Keratinocyte (primary cell): ENCODE results near the gene ECHDC3. TPM values are rescaled to one million over a fixed set of nuclear protein-coding genes. Genes with fewer than 3 reads are reported as not detected.

ENCODE experiments used
- DNase-seq: peaks from one replicate; pipeline ENCODE4 v3.0.0-alpha.2; 2011; ENCODE audit warnings: low read depth, missing footprints, low spot score
- FAIRE-seq: peaks from 2 replicates; lab custom pipeline; 2011; peaks lifted over from hg19 to GRCh38; lab: Jason Lieb, UNC
- H2AFZ ChIP-seq: 2 replicates; pipeline ENCODE4 v1.6.0; 2012; ENCODE audit warnings: low read length, control low read depth, inconsistent platforms; ENCODE audit not compliant: control insufficient read depth
- H3K27ac ChIP-seq: 2 replicates; pipeline ENCODE4 v1.5.1; 2011; ENCODE audit warnings: low read length; ENCODE audit not compliant: control insufficient read depth, insufficient read depth
- H3K27me3 ChIP-seq: 3 replicates; pipeline ENCODE4 v1.6.0; 2011; ENCODE audit warnings: low read length; ENCODE audit not compliant: control insufficient read depth, insufficient read depth; ENCODE audit errors: extremely low read depth
- H3K36me3 ChIP-seq, 2 experiments: 2 replicates in 1 of 2; 3 replicates in 1 of 2; pipeline ENCODE4 v1.5.1; 2011; ENCODE audit warnings: low read length in 2 of 2, mild to moderate bottlenecking in 1 of 2; ENCODE audit not compliant: control insufficient read depth in 2 of 2, insufficient read depth in 2 of 2; ENCODE audit errors: extremely low read depth in 1 of 2
- H3K4me1 ChIP-seq: 3 replicates; pipeline ENCODE4 v1.5.1; 2011; ENCODE audit warnings: low read length; ENCODE audit not compliant: control insufficient read depth, insufficient read depth; ENCODE audit errors: extremely low read depth
- H3K4me2 ChIP-seq: 3 replicates; pipeline ENCODE4 v1.6.0; 2011; ENCODE audit warnings: low read depth, low read length; ENCODE audit not compliant: control insufficient read depth, insufficient read depth; ENCODE audit errors: extremely low read depth
- H3K4me3 ChIP-seq, 3 experiments: fragments of 200-600 bp in 1 of 3; sonication (generic) in 1 of 3; 2 replicates in 2 of 3; 3 replicates in 1 of 3; pipeline ENCODE4 v1.5.1; 2011 to 2016; ENCODE audit warnings: low read length in 3 of 3, mild to moderate bottlenecking in 3 of 3, control low read depth in 2 of 3, inconsistent platforms in 1 of 3, low read depth in 1 of 3, mixed read lengths in 1 of 3, mixed run types in 1 of 3, moderate library complexity in 1 of 3; ENCODE audit not compliant: control insufficient read depth in 2 of 3, insufficient read depth in 2 of 3; ENCODE audit errors: extremely low read depth in 1 of 3
- H3K79me2 ChIP-seq: 2 replicates; pipeline ENCODE4 v1.6.0; 2012; ENCODE audit warnings: low read length; ENCODE audit not compliant: control insufficient read depth, insufficient read depth
- H3K9ac ChIP-seq: 3 replicates; pipeline ENCODE4 v1.6.0; 2011; ENCODE audit warnings: low read length; ENCODE audit not compliant: control insufficient read depth, insufficient read depth; ENCODE audit errors: extremely low read depth
- H3K9me1 ChIP-seq: 3 replicates; pipeline ENCODE4 v1.6.0; 2011; ENCODE audit warnings: low read length; ENCODE audit not compliant: control insufficient read depth, insufficient read depth; ENCODE audit errors: extremely low read depth
- H3K9me3 ChIP-seq: 2 replicates; pipeline ENCODE4 v1.5.1; 2012; ENCODE audit warnings: low read depth, low read length; ENCODE audit not compliant: control insufficient read depth
- H4K20me1 ChIP-seq: 3 replicates; pipeline ENCODE4 v1.6.0; 2011; ENCODE audit warnings: low read length; ENCODE audit not compliant: control insufficient read depth, insufficient read depth; ENCODE audit errors: extremely low read depth
- CTCF ChIP-seq, 3 experiments: IDR thresholded peaks in 1 of 3; conservative IDR thresholded peaks in 1 of 3; optimal IDR thresholded peaks in 1 of 3; 2 replicates in 2 of 3; 3 replicates in 1 of 3; pipeline versions ENCODE3 to v1.5.1; 2011; ENCODE audit warnings: low read length in 3 of 3, mild to moderate bottlenecking in 3 of 3, moderate library complexity in 2 of 3, control low read depth in 1 of 3, inconsistent platforms in 1 of 3; ENCODE audit not compliant: insufficient read depth in 2 of 3; ENCODE audit errors: extremely low read depth in 1 of 3
- EZH2 ChIP-seq: IDR thresholded peaks from one replicate; pipeline ENCODE4 v1.6.1; 2012; ENCODE audit warnings: inconsistent platforms, mild to moderate bottlenecking, low read length, moderate library complexity
- dilution Hi-C: fragments of 300-500 bp; cut with MboI; formaldehyde crosslinking; loops from one replicate; pipeline ENCODE4 v1.7.0; 2020; ENCODE audit warnings: low sequenced_read_pairs; ENCODE audit not compliant: extremely low pct_ligation_motif_present
- polyA plus RNA-seq, 5 experiments: library from polyadenylated mRNA; depleted of rRNA in 3 of 5; stranded (reverse) in 3 of 5; stranded (forward) in 1 of 5; unstranded in 1 of 5; fragments of >200 nt; gene quantifications; 1 replicate in 1 of 5; 2 replicates in 3 of 5; 3 replicates in 1 of 5; pipeline versions ENCODE4 v1.2.1 to v1.2.3, GENCODE V29; 2011 to 2012; ENCODE audit warnings: missing spikeins in 2 of 5, low read depth in 1 of 5, low replicate concordance in 1 of 5

The ECHDC3 gene
- polyA plus RNA-seq, 1 donor (not counting 4 experiments of a cell fraction or from before 2014, with no cell fraction given), result 3.5 TPM

DNA sequence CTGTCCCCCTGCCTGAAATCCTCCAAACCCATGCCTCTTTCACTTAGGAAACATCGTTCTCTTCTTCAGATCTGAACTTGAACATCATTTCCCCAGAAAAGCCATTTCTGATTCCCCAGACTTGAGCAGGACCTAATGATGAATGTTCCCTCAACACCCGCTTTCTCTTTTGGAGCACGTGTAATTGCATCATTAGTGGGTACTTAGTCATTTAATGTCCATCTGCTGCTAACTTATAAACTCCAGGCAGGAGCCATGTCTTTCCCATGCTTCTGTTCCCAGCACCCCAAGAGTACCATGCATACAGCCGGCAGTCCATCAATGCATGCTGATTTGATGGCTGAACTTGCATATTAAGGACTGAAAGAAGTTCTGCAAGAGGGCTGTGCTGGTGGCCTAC is 36.5 kb upstream of the ECHDC3 start:
- TF ChIP-seq EZH2 (no peak), CTCF (optimal IDR thresholded peaks at IDR 0.05 in 1 of 3, IDR thresholded peaks at IDR 0.05 in 1 of 3, conservative IDR thresholded peaks at IDR 0.05 in 1 of 3; ENCODE audit: extremely low read depth in 1 of 3, insufficient read depth in 2 of 3, low read length in 3 of 3) (no peak)
- DNase-seq (no peak), FAIRE-seq (no peak)
- Histone ChIP-seq H2AFZ (no peak overlapping the region), H3K4me3 (no peak overlapping the region), H3K27me3 (peaks cover 5% of the 10 kb centered on the region), H3K9ac (no peak overlapping the region), H3K36me3 (no peaks in the 10 kb centered on the region), H3K79me2 (no peaks in the 10 kb centered on the region), H3K9me3 (no peaks in the 10 kb centered on the region), H4K20me1 (no peaks in the 10 kb centered on the region), H3K9me1 (no peaks in the 10 kb centered on the region), H3K4me2 (no peak overlapping the region), H3K4me1 (no peaks in the 10 kb centered on the region), H3K27ac (no peak overlapping the region)
- dilution Hi-C loops, result no loop called here

DNA sequence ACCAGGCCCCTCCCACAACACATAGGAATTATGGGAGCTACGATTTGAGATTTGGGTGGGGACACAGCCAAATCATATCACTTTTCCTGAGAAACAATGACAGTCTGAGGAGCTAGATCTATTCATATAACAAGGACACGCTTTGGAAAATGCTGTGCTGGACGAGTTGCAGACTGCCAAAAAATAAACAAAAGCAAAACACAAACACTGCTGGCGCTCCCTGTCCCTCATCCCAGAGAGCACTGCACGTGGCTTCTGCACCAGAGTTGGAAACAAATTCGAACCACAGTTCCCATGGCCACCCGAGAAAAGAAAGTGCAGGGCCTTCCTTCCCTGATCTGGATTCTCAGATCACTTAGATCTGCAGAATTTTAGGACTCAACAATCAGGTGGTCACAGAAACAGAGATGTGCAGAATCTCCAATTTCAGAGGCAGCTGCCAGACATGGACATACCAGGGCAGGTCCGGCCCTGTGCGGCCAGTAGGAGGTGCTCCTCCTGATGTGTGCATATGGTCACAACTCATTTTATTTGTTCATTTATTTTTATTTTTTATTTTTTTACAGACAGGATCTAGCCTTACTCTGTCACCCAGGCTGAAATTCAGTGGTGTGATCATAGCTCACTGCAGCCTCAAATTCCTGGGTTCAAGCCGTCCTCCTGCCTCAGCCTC is 35.2 kb upstream of the ECHDC3 start:
- FAIRE-seq, result no peak
- DNase-seq, result no peak
- no peak overlapping the region for H3K9ac ChIP-seq
- H3K27me3 ChIP-seq, result peaks cover 5% of the 10 kb centered on the region
- no peaks in the 10 kb centered on the region for H3K36me3 ChIP-seq
- dilution Hi-C loops, result no loop called here
- no peak overlapping the region for H2AFZ ChIP-seq
- no peaks in the 10 kb centered on the region for H3K9me1 ChIP-seq
- H3K4me3 ChIP-seq, result no peak overlapping the region
- H3K4me1 ChIP-seq, result no peaks in the 10 kb centered on the region
- H3K4me2 ChIP-seq, result no peak overlapping the region
- TF ChIP-seq EZH2 (no peak), CTCF (optimal IDR thresholded peaks at IDR 0.05 in 1 of 3, IDR thresholded peaks at IDR 0.05 in 1 of 3, conservative IDR thresholded peaks at IDR 0.05 in 1 of 3; ENCODE audit: extremely low read depth in 1 of 3, insufficient read depth in 2 of 3, low read length in 3 of 3) (peak; percentile 9 to 32 (median 10))
- no peaks in the 10 kb centered on the region for H4K20me1 ChIP-seq
- no peak overlapping the region for H3K27ac ChIP-seq
- no peaks in the 10 kb centered on the region for H3K79me2 ChIP-seq
- no peaks in the 10 kb centered on the region for H3K9me3 ChIP-seq
